ENCODE measurements around the gene FHIP1A. TPM values are rescaled to one million over a fixed set of nuclear protein-coding genes. Genes with fewer than 3 reads are reported as not detected.

Gene FHIP1A
- total and polyA plus RNA-seq, 12 donors = 0.27 to 8.0 (median 3.0) TPM

GRCh38 chr4:151436093-151436518, 27.1 kb downstream of the FHIP1A start:
- Histone ChIP-seq H3K36me3 (replicated peaks in 1 of 2) (no peaks in the 10 kb centered on the region), H3K27ac (no peak overlapping the region), H3K4me3 (no peak overlapping the region), H3K9me3 (replicated peaks in 1 of 3) (no peaks in the 10 kb centered on the region), H3K4me1 (replicated peaks in 1 of 2) (no peaks in the 10 kb centered on the region), H3K27me3 (no peaks in the 10 kb centered on the region)
- intact Hi-C loops (cut with DNase I) = no loop called here
- no peak for DNase-seq
- TF ChIP-seq POLR2A (IDR thresholded peaks at IDR 0.05) = no peak
- TF ChIP-seq CTCF (IDR thresholded peaks at IDR 0.05) = no peak
- WGBS, 4 donors = 65 to 72% (median 69%) methylated on average over 4 of the region's 4 CpGs

GRCh38 chr4:151437505-151437904, 28.5 kb downstream of the FHIP1A start:
- Histone ChIP-seq H3K27ac (no peak overlapping the region), H3K36me3 (replicated peaks in 1 of 2) (no peaks in the 10 kb centered on the region), H3K4me1 (replicated peaks in 1 of 2) (no peaks in the 10 kb centered on the region), H3K27me3 (no peaks in the 10 kb centered on the region), H3K9me3 (replicated peaks in 1 of 3) (no peaks in the 10 kb centered on the region), H3K4me3 (no peak overlapping the region)
- WGBS, 4 donors = 78 to 95% (median 86%) methylated on average over 1 of the region's 1 CpG
- DNase-seq = no peak
- TF ChIP-seq POLR2A (IDR thresholded peaks at IDR 0.05) = no peak
- no peak for TF ChIP-seq CTCF (IDR thresholded peaks at IDR 0.05)
- intact Hi-C loops (cut with DNase I) = no loop called here

DNA sequence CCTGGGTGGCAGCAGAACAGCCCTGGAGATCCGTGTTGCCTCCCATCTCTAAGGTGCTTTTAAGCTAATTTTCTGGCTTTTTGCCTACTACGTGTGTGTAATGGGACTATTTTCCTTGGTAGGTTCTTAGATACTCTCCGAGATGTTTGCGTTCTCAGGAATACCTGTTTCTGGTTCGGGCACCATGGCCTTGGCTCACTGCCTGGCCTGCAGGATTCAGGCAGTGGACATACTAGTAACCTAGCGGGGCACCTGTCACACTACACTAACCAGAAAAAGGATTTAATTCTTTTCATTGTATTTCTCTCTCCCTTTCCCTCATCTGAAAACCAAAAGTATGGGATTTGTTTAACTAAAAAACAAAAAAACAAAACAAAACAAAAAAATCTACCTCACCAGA, 29.2 kb downstream of the FHIP1A start:
- Histone ChIP-seq H3K36me3 (replicated peaks in 1 of 2) (no peaks in the 10 kb centered on the region), H3K4me3 (no peak overlapping the region), H3K27me3 (no peaks in the 10 kb centered on the region), H3K9me3 (replicated peaks in 1 of 3) (no peaks in the 10 kb centered on the region), H3K27ac (no peak overlapping the region), H3K4me1 (replicated peaks in 1 of 2) (no peaks in the 10 kb centered on the region)
- no peak for DNase-seq
- TF ChIP-seq POLR2A (IDR thresholded peaks at IDR 0.05) (no peak), CTCF (IDR thresholded peaks at IDR 0.05) (no peak)
- WGBS, 4 donors = 85 to 92% (median 86%) methylated on average over 6 of the region's 6 CpGs
- intact Hi-C loops (cut with DNase I) = no loop called here

- Histone ChIP-seq H3K27ac (no peak overlapping the region), H3K4me1 (replicated peaks in 1 of 2) (no peaks in the 10 kb centered on the region), H3K36me3 (replicated peaks in 1 of 2) (no peaks in the 10 kb centered on the region), H3K27me3 (no peaks in the 10 kb centered on the region), H3K9me3 (replicated peaks in 1 of 3) (no peaks in the 10 kb centered on the region), H3K4me3 (no peak overlapping the region)
- TF ChIP-seq POLR2A (IDR thresholded peaks at IDR 0.05) (no peak), CTCF (IDR thresholded peaks at IDR 0.05) (no peak)
- DNase-seq = no peak
- intact Hi-C loops (cut with DNase I) = no loop called here
Measured at GRCh38 chr4:151439320-151439719, 30.3 kb downstream of the FHIP1A start.

Measured in adrenal gland (tissue), 12 donors.